ENCODE results near the gene FAM209B.

DNA sequence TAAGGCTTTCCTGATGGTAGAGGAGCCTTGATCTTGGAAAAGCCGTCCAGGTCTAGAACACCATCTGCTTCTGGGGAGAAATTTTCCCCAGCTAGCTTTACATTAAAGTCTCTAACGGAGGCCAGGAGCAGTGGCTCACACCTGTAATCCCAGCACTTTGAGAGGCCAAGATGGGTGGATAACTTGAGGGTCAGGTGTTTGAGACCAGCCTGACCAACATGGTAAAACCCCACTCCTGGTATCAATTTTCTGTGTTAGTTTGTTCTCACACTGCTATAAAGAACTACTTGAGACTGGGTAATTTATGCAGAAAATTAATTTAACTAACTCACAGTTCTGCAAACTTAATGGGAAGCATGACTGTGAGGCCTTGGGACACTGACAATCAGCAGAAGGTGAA is 37.8 kb downstream of the FAM209B start:
- TF ChIP-seq POLR2A (IDR thresholded peaks at IDR 0.05) = no peak
- TF ChIP-seq CTCF (IDR thresholded peaks at IDR 0.05) = no peak
- no peak for TF ChIP-seq POLR2AphosphoS5 (IDR thresholded peaks at IDR 0.05)
- TF ChIP-seq EP300 (IDR thresholded peaks at IDR 0.05) = no peak
